ENCODE results near the gene XK.

The XK gene

GRCh38 chrX:37686369-37686995 lies 891 bp downstream of the XK start:
- no peak overlapping the region for H3K9ac ChIP-seq (ENCODE audit: insufficient read length)
- no peak overlapping the region for H3K27ac ChIP-seq
- DNase-seq (ENCODE audit: low read depth, low spot score): no peak
- H3K4me3 ChIP-seq: peak overlapping the region; percentile 71
- H3K9me3 ChIP-seq (ENCODE audit: low read depth, low read length): no peaks in the 10 kb centered on the region
- no peaks in the 10 kb centered on the region for H3K36me3 ChIP-seq (ENCODE audit: insufficient read depth, low read length)
- TF ChIP-seq EZH2 (IDR thresholded peaks at IDR 0.05) (no peak), FOXP2 (optimal IDR thresholded peaks at IDR 0.05; ENCODE audit: control extremely low read depth, extremely low read length, insufficient read depth) (no peak), POLR2AphosphoS5 (IDR thresholded peaks at IDR 0.05; ENCODE audit: borderline replicate concordance, low read depth, low read length) (no peak)

- no peak for DNase-seq (ENCODE audit: low read depth, low spot score)
- no peak overlapping the region for H3K27ac ChIP-seq
- H3K36me3 ChIP-seq (ENCODE audit: insufficient read depth, low read length): no peaks in the 10 kb centered on the region
- H3K9ac ChIP-seq (ENCODE audit: insufficient read length): no peak overlapping the region
- TF ChIP-seq FOXP2 (optimal IDR thresholded peaks at IDR 0.05; ENCODE audit: control extremely low read depth, extremely low read length, insufficient read depth): no peak
- TF ChIP-seq EZH2 (IDR thresholded peaks at IDR 0.05): no peak
- no peak for TF ChIP-seq POLR2AphosphoS5 (IDR thresholded peaks at IDR 0.05; ENCODE audit: borderline replicate concordance, low read depth, low read length)
- H3K9me3 ChIP-seq (ENCODE audit: low read depth, low read length): no peaks in the 10 kb centered on the region
- H3K4me3 ChIP-seq: no peak overlapping the region
Measured at GRCh38 chrX:37686996-37687395, 1.4 kb downstream of the XK start.

GRCh38 chrX:37690119-37690518 lies 4.5 kb downstream of the XK start:
- no peak overlapping the region for H3K9ac ChIP-seq (ENCODE audit: insufficient read length)

GRCh38 chrX:37692918-37693317 lies 7.3 kb downstream of the XK start:
- H3K36me3 ChIP-seq (ENCODE audit: insufficient read depth, low read length): no peaks in the 10 kb centered on the region
- DNase-seq (ENCODE audit: low read depth, low spot score): no peak
- no peak overlapping the region for H3K4me3 ChIP-seq
- no peak overlapping the region for H3K9ac ChIP-seq (ENCODE audit: insufficient read length)
- H3K27ac ChIP-seq: no peak overlapping the region
- no peaks in the 10 kb centered on the region for H3K9me3 ChIP-seq (ENCODE audit: low read depth, low read length)
- TF ChIP-seq EZH2 (IDR thresholded peaks at IDR 0.05) (no peak), FOXP2 (optimal IDR thresholded peaks at IDR 0.05; ENCODE audit: control extremely low read depth, extremely low read length, insufficient read depth) (no peak), POLR2AphosphoS5 (IDR thresholded peaks at IDR 0.05; ENCODE audit: borderline replicate concordance, low read depth, low read length) (no peak)

More at GRCh38 chrX:37690119-37690518, 4.5 kb downstream of the XK start:
- H3K9me3 ChIP-seq (ENCODE audit: low read depth, low read length): no peaks in the 10 kb centered on the region
- no peak overlapping the region for H3K4me3 ChIP-seq
- no peak overlapping the region for H3K27ac ChIP-seq
- no peak for DNase-seq (ENCODE audit: low read depth, low spot score)
- no peaks in the 10 kb centered on the region for H3K36me3 ChIP-seq (ENCODE audit: insufficient read depth, low read length)
- no peak for TF ChIP-seq EZH2 (IDR thresholded peaks at IDR 0.05)
- no peak for TF ChIP-seq POLR2AphosphoS5 (IDR thresholded peaks at IDR 0.05; ENCODE audit: borderline replicate concordance, low read depth, low read length)
- TF ChIP-seq FOXP2 (optimal IDR thresholded peaks at IDR 0.05; ENCODE audit: control extremely low read depth, extremely low read length, insufficient read depth): no peak

- H3K4me3 ChIP-seq: no peak overlapping the region
- H3K9me3 ChIP-seq (ENCODE audit: low read depth, low read length): no peaks in the 10 kb centered on the region
- TF ChIP-seq POLR2AphosphoS5 (IDR thresholded peaks at IDR 0.05; ENCODE audit: borderline replicate concordance, low read depth, low read length) (no peak), FOXP2 (optimal IDR thresholded peaks at IDR 0.05; ENCODE audit: control extremely low read depth, extremely low read length, insufficient read depth) (no peak), EZH2 (IDR thresholded peaks at IDR 0.05) (no peak)
- no peaks in the 10 kb centered on the region for H3K36me3 ChIP-seq (ENCODE audit: insufficient read depth, low read length)
- DNase-seq (ENCODE audit: low read depth, low spot score): no peak
- H3K27ac ChIP-seq: no peak overlapping the region
- no peak overlapping the region for H3K9ac ChIP-seq (ENCODE audit: insufficient read length)
Measured at GRCh38 chrX:37697169-37697760, 11.7 kb downstream of the XK start.

GRCh38 chrX:37701588-37701987 lies 16.0 kb downstream of the XK start:
- TF ChIP-seq POLR2AphosphoS5 (IDR thresholded peaks at IDR 0.05; ENCODE audit: borderline replicate concordance, low read depth, low read length) (no peak), FOXP2 (optimal IDR thresholded peaks at IDR 0.05; ENCODE audit: control extremely low read depth, extremely low read length, insufficient read depth) (no peak), EZH2 (IDR thresholded peaks at IDR 0.05) (no peak)
- no peaks in the 10 kb centered on the region for H3K36me3 ChIP-seq (ENCODE audit: insufficient read depth, low read length)
- DNase-seq (ENCODE audit: low read depth, low spot score): no peak
- no peak overlapping the region for H3K27ac ChIP-seq
- no peak overlapping the region for H3K9ac ChIP-seq (ENCODE audit: insufficient read length)
- no peaks in the 10 kb centered on the region for H3K9me3 ChIP-seq (ENCODE audit: low read depth, low read length)
- no peak overlapping the region for H3K4me3 ChIP-seq

GRCh38 chrX:37711991-37712390 lies 26.4 kb downstream of the XK start:
- no peak for TF ChIP-seq FOXP2 (optimal IDR thresholded peaks at IDR 0.05; ENCODE audit: control extremely low read depth, extremely low read length, insufficient read depth)
- no peak for TF ChIP-seq EZH2 (IDR thresholded peaks at IDR 0.05)
- TF ChIP-seq POLR2AphosphoS5 (IDR thresholded peaks at IDR 0.05; ENCODE audit: borderline replicate concordance, low read depth, low read length): no peak
- no peaks in the 10 kb centered on the region for H3K36me3 ChIP-seq (ENCODE audit: insufficient read depth, low read length)

GRCh38 chrX:37712458-37712857 lies 26.9 kb downstream of the XK start:
- Histone ChIP-seq H3K9me3 (ENCODE audit: low read depth, low read length) (no peaks in the 10 kb centered on the region), H3K9ac (ENCODE audit: insufficient read length) (no peak overlapping the region), H3K36me3 (ENCODE audit: insufficient read depth, low read length) (no peaks in the 10 kb centered on the region), H3K27ac (no peak overlapping the region), H3K4me3 (no peak overlapping the region)
- DNase-seq (ENCODE audit: low read depth, low spot score): no peak
- no peak for TF ChIP-seq FOXP2 (optimal IDR thresholded peaks at IDR 0.05; ENCODE audit: control extremely low read depth, extremely low read length, insufficient read depth)
- TF ChIP-seq POLR2AphosphoS5 (IDR thresholded peaks at IDR 0.05; ENCODE audit: borderline replicate concordance, low read depth, low read length): no peak
- TF ChIP-seq EZH2 (IDR thresholded peaks at IDR 0.05): no peak

More at GRCh38 chrX:37711991-37712390, 26.4 kb downstream of the XK start:
- Histone ChIP-seq H3K9ac (ENCODE audit: insufficient read length) (no peak overlapping the region), H3K4me3 (no peak overlapping the region), H3K27ac (no peak overlapping the region), H3K9me3 (ENCODE audit: low read depth, low read length) (no peaks in the 10 kb centered on the region)
- no peak for DNase-seq (ENCODE audit: low read depth, low spot score)

All from SK-N-MC (cell line).